ENCODE measurements around the gene PRDX2.

Gene PRDX2

DNA sequence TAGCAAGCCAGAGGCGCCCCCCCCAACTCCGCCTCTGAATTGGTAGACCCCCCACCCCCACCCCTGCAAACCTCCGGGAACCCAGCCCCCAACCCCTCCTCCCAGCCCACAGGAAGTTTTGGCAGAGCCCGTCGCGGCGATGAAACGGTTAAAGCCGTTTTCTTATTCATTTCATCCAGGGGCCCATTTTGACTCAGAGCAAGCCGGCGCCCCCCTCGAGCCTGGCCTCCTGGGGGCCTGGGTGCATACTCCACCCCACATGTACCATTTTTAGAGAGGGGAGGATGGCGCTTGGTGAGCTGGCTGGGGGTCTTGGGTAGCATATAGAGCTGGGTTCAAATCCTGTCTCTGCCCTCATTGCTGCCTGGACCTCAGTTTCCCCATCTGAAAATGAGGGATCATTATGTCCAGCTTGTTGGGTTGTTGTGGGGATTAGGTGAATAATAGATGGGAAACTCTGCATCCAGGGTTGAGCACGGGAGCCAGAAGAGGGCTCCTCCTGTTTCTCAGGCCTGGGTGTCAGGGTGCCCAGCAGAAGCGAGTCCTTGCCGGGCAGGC is 18.2 kb downstream of the PRDX2 start:
- in situ Hi-C loops (cut with HindIII; ENCODE audit: low sequenced_read_pairs): no loop called here

DNA sequence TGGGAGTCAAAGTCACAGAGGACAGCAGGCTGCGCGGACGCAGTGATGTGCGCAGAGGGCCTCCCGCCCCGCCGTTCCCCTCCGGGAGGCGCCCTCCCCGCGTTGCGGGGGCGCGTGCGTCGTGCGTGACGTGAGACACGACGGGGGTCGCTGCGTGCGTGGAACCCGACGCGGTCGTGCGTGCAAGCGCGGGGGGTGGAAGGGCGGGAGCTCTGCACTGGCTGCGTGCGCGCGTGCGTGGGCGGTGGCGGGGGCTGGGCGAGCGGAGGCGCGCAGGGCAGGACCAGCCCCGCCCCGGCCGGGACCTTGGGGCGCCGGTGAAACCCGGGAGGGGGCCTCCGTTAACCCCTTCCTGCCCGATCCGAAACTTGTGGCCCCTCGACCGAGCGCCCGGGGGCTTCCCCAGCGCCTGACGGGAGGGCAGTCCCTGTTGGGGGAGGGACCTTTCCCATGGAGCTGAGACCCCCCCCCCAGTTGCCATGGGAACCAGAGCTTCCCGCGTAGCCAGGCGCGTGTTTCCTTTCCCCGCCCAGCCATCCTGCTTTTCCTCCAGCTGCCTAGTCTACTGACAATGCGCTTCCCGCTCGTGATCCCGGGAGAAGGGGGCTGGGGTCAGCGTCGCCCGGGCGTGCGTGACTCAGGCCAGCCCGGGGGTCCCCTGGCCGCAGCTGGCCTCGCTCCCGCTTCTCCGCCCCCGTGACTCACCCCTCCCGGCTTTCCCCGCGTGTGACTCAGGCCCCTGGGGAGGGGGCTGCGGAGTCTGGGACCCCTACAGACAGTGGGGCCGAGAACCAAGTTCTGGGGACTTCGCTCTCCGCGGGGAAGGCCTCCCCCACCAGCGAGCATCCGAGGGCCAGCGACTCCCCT is 18.9 kb downstream of the PRDX2 start:
- in situ Hi-C loops (cut with HindIII; ENCODE audit: low sequenced_read_pairs): no loop called here

DNA sequence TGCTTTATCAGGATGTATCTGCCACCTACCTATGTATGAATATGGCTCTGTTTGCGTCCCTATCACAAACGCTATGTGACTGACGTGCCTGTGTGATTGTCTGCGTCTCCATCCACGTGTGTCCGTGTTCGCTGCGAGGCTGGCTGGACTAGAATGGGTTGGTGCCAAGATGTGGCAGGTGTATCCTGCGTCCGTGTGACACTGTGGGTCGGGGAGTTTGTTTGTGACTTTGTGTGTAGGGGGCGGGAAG is 19.5 kb downstream of the PRDX2 start:
- in situ Hi-C loops (cut with HindIII; ENCODE audit: low sequenced_read_pairs): no loop called here

DNA sequence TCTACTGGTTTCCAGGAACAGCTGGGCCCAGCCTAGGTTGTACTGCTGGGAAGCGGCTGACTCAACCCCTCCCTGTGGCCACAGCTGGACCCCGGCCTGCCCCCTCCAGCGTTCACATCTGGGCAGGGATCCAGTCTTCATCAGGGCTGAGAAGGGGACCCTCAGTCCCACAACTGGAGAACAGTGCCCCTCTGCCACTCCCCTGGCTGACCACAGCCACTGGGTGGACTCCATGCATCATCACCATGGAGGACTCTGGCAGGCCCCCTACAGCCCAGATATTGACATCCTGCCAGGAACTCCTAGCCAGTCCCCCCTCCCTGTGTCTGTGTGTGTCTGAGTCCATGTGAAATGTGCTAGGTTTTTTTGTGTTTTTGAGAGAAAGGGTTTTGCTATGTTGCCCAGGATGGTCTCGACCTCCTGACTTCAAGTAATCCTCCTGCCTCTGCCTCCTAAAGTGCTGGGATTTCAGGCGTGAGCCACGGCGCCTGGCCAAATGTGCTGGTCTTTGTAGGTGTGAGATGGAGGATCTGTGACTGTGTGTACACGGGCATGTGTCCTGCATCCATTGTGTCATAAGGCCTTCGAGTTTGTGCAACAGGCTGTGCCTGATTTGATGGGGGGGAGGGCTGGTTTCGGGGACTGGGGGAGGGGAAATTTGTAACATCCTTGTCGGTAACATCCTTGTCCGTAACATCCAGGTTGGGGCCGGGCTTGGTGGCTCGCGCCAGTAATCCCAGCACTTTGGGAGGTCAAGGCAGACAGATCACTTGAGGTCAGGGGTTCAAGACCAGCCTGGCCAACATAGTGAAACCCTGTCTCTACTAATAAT is 22.2 kb downstream of the PRDX2 start:
- in situ Hi-C loops (cut with HindIII; ENCODE audit: low sequenced_read_pairs): no loop called here

- in situ Hi-C loops (cut with HindIII; ENCODE audit: low sequenced_read_pairs): no loop called here
Observed at GRCh38 chr19:12778905-12779161, 22.8 kb downstream of the PRDX2 start.

GRCh38 chr19:12778017-12778904 is 23.3 kb downstream of the PRDX2 start:
- in situ Hi-C loops (cut with HindIII; ENCODE audit: low sequenced_read_pairs): no loop called here

DNA sequence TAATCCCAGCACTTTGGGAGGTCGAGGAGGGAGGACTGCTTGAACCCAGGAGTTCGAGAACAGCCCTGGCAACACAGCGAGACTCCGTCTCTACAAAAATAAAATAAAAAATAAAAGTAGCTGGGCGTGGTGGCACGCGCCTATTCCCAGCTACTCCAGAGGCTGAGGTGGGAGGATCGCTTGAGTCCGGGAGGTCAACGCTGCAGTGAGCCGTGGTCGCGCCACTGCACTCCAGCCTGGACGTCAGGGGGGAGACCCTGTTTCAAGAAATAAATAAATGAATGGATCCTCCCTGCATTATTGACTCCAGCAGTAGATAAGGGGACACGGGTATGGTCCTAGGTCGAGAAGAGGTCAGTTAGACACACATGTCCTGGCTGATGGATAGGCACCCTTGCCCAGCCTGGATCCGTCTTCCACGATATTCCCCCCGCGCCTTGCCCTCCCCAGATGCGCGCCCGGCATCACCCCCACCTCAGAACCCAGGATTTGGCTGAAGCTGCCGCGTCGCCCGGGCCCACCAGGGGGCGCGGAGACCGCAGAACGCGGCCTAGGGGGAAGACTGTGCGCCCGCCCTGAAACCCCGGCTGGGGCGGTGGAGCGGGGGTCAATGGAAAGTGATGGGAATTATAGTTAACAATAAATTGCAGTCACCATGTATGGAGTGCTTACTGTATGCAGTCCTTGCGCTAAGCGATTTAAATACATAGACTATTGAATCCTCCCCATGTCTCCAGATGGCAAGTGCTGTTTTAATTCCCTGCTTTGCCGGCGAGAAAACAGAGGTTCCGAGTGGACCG is 24.2 kb downstream of the PRDX2 start:
- in situ Hi-C loops (cut with HindIII; ENCODE audit: low sequenced_read_pairs): no loop called here

DNA sequence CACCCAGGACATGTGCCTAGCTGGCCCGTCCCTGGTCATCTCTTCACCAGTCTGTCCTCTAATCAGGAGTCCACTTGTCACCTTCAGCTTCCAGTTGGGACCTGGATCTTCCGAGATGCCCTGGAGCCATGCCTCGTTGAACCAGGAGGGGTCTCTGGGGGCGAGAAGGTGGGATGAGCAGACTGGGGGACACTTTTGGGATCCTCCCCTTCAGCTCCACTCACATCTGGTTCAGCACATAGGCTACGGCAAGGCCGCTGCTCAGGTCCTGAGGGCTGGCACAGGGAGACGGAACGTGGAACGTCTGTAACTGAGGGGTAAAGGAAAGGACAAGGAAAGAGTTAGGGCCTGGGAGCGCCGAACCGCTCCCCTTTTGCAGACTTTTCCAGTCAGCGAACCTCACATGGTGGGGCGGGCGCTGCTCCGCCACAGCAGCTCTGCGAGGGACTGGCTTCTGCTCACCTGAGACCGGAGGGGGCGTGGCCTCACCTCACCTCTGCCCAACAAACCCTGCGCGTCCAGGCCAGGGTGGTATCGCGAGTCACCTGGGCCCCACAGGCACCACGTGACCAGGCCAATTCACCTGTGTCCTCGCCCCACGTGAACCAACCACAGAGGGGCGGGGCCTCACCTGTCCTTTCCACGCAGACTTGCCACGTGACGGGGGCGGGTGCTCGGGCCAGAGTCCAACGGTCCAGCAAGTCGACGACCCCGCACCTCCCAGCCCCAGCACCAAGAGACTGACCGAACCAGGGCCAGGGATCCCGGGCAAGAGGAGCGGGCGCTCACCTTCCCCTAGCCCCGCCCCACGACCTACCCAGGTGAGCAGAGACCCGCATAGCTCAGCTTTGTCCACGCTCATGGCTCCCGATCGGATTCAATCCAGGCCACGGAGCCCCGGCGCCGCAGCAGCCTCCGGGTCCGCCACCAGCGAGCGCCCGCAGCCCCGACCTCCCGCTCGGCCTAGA is 26.7 kb downstream of the PRDX2 start, which contains the start of gene HOOK2:
TSS of gene HOOK2 (minus strand) at position 965 of the 968 bp plus-strand sequence. CDS start at position 862, 103 bp downstream.
- in situ Hi-C loops (cut with HindIII; ENCODE audit: low sequenced_read_pairs): no loop called here

DNA sequence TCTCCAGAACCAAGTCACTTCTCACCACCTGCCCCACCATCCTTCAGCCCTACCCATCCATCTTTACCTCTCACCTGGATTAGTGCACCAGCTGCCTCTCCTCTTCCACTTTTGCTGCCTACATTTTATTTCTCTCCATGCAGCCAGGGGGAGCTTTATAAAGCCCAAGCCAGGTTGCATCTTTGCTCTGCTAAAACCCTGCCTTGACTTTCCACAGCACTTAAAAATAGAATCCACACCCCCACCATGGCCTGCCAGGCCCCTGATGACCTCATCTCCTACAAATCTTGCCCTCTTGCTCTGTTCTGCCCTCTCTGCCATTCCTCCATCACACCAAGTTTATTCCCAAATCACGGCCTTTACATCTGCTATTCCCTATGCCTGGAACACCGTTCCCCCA is 28.0 kb downstream of the PRDX2 start:
- in situ Hi-C loops (cut with HindIII; ENCODE audit: low sequenced_read_pairs): no loop called here

- in situ Hi-C loops (cut with HindIII; ENCODE audit: low sequenced_read_pairs): no loop called here
Observed at GRCh38 chr19:12772323-12772722, 29.3 kb downstream of the PRDX2 start.

- in situ Hi-C loops (cut with HindIII; ENCODE audit: low sequenced_read_pairs): no loop called here
Observed at GRCh38 chr19:12770922-12771321, 30.7 kb downstream of the PRDX2 start.

DNA sequence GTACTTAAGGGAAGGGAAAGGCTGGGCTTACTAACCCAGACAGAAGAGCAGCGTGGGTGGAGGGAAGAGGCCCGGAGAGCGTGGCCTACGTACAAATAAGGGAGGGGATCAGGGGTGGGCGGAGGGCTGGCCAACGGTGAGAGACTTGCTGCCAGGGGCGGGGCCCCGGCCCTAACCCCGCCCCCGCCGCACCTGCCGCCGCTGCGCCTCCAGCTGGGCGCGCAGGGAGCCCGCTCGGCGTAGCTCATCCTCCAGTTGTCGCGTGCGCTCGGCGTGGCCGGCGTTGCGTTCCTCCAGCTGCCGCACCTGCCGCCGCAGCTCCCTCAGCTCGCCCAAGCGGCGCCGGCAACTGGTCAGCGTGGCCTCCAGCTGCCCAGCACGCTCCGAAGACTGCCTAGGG is 31.9 kb downstream of the PRDX2 start:
- in situ Hi-C loops (cut with HindIII; ENCODE audit: low sequenced_read_pairs): no loop called here

GRCh38 chr19:12767666-12768065 is 33.9 kb downstream of the PRDX2 start:
- in situ Hi-C loops (cut with HindIII; ENCODE audit: low sequenced_read_pairs): no loop called here

GRCh38 chr19:12767150-12767549 is 34.5 kb downstream of the PRDX2 start:
- in situ Hi-C loops (cut with HindIII; ENCODE audit: low sequenced_read_pairs): no loop called here

DNA sequence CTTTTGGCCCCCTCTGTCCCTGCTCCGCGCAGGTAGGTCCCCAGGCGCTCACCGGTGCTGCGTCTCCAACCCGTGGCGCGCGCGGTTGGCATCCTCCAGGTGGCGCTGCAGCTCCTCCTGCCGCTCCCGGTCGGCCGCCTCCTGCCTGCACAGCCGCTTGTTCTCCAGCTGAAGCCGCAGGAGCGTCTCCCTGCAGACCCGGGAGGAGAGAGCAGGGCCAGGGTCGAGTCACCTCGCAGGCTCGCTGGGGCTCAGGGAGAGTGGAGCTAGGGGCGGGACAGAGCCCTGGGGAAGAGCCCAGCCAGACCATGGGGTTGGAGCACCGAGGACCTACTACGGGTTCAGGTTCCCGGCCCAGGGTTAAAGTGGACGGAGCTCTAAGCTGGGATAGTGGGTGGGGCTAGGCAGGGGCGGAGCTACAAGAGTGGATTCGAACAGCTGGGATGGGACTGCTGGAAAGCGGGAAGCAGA is 35.5 kb downstream of the PRDX2 start:
- in situ Hi-C loops (cut with HindIII; ENCODE audit: low sequenced_read_pairs): no loop called here

DNA sequence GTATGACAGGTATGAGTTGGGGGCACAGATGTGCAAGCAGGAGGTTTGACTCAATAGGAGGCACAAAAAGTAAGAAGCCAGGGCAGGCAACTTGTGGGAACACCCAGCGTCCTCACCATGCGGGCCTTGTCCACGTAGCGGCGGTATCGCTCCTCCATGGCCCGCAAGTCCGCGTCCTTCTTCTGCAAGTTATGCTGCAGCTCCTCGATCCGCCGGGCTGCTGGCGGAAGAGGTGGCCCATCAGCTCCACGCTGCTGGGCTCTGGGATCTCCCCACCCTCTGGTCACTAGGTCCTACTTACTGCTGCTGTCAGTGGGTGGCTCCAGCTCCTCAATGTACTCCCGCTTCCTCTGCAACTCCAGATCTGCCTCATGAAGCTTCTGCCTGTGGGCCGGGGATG is 36.9 kb downstream of the PRDX2 start:
- in situ Hi-C loops (cut with HindIII; ENCODE audit: low sequenced_read_pairs): no loop called here

GRCh38 chr19:12763100-12763499 is 38.5 kb downstream of the PRDX2 start:
- in situ Hi-C loops (cut with HindIII; ENCODE audit: low sequenced_read_pairs): no loop called here

GRCh38 chr19:12759686-12760085 is 41.9 kb downstream of the PRDX2 start:
- in situ Hi-C loops (cut with HindIII; ENCODE audit: low sequenced_read_pairs): no loop called here
